Measurements from ENCODE around the gene TAF15. TPM values are rescaled to one million over a fixed set of nuclear protein-coding genes. Genes with fewer than 3 reads are reported as not detected.
A peak's percentile ranks its signal among the peaks of the same experiment; 100 is the strongest.

The TAF15 gene
- total RNA-seq, 5 donors from 2014 or later (not counting 1 experiment from before 2014, with no cell fraction given), result 186 to 228 (median 201) TPM

DNA sequence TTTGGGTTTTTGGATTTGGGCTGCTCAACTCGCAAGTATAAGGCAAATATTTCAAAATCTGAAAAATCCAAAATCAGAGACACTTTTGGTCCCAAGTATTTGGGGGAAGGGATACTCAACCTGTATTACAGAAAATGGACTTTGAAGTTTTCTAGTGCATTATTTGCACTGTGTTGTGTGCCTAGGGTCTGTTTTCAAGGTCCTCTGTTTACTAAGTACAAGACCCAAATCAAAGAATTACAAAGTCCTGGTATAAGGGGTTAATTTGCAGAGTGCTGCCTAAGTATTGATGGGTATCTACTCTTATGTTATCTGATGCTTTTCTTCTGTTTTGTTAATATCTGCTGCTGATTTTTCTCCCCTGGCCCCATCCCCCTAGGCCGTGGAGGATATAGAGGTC, 34.4 kb downstream of the TAF15 start:
- Mint-ChIP-seq H3K36me3 (peaks cover 53% of the 10 kb centered on the region), H3K9me3 (no peaks in the 10 kb centered on the region), H3K27ac (peak overlapping the region; percentile 24 to 25), H3K27me3 (no peaks in the 10 kb centered on the region), H3K4me1 (peaks cover 0 to 2% (median 0%) of the 10 kb centered on the region in 3 donors), H3K4me3 (no peak overlapping the region)
- Histone ChIP-seq H3K36me3 (ENCODE audit: control insufficient read depth in 2 of 2, extremely low read depth in 1 of 2, insufficient read depth in 1 of 2, low read length in 1 of 2) (peaks cover 15 to 84% of the 10 kb centered on the region in 2 donors), H3K27me3 (replicated peaks in 1 of 2; ENCODE audit: control insufficient read depth in 2 of 2, extremely low read depth in 1 of 2, insufficient read depth in 2 of 2, low read length in 1 of 2) (no peaks in the 10 kb centered on the region), H3K27ac (ENCODE audit: low read length) (no peak overlapping the region), H3K4me3 (ENCODE audit: control insufficient read depth in 1 of 2, extremely low read depth in 1 of 2, low read length in 1 of 2) (no peak overlapping the region), H3K9me3 (no peaks in the 10 kb centered on the region), H3K4me1 (ENCODE audit: control insufficient read depth in 1 of 2, extremely low read depth in 1 of 2, insufficient read depth in 2 of 2, low read length in 2 of 2) (no peaks in the 10 kb centered on the region)
- WGBS (ENCODE audit: insufficient coverage), result no CpG with 5 or more reads among the region's 2 CpGs
- CTCF ChIA-PET, result no interaction called here
- POLR2A ChIA-PET, result no interaction called here
- DNase-seq (no peak), ATAC-seq (replicated peaks in 1 of 4) (no peak)

DNA sequence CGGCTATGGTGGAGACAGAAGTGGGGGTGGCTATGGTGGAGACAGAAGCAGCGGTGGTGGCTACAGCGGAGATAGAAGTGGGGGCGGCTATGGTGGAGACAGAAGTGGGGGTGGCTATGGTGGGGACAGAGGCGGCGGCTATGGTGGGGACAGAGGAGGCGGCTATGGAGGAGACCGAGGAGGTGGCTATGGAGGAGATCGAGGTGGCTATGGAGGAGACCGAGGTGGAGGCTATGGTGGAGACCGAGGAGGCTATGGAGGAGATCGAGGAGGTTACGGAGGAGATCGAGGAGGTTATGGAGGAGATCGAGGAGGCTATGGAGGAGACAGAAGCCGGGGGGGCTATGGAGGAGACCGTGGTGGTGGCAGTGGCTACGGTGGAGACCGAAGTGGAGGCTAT, 35.3 kb downstream of the TAF15 start:
- Mint-ChIP-seq H3K4me3 (no peak overlapping the region), H3K27me3 (no peaks in the 10 kb centered on the region), H3K9me3 (no peaks in the 10 kb centered on the region), H3K36me3 (peaks cover 55% of the 10 kb centered on the region), H3K4me1 (peaks cover 1 to 3% (median 2%) of the 10 kb centered on the region in 3 donors), H3K27ac (no peak overlapping the region)
- DNase-seq, result no peak
- no peak overlapping the region for H3K4me3 ChIP-seq (ENCODE audit: control insufficient read depth in 1 of 2, extremely low read depth in 1 of 2, low read length in 1 of 2)
- H3K36me3 ChIP-seq (ENCODE audit: control insufficient read depth in 2 of 2, extremely low read depth in 1 of 2, insufficient read depth in 1 of 2, low read length in 1 of 2), result peaks cover 15 to 79% of the 10 kb centered on the region in 2 donors
- H3K4me1 ChIP-seq (ENCODE audit: control insufficient read depth in 1 of 2, extremely low read depth in 1 of 2, insufficient read depth in 2 of 2, low read length in 2 of 2), result peaks cover 0 to 2% of the 10 kb centered on the region in 2 experiments
- ChIA-PET POLR2A (no interaction called here), CTCF (no interaction called here)
- H3K27me3 ChIP-seq (replicated peaks in 1 of 2; ENCODE audit: control insufficient read depth in 2 of 2, extremely low read depth in 1 of 2, insufficient read depth in 2 of 2, low read length in 1 of 2), result no peaks in the 10 kb centered on the region
- ATAC-seq (replicated peaks in 1 of 4), result no peak
- no peaks in the 10 kb centered on the region for H3K9me3 ChIP-seq
- no peak overlapping the region for H3K27ac ChIP-seq (ENCODE audit: low read length)
- WGBS (ENCODE audit: insufficient coverage), result 95% methylated on average over 17 of the region's 19 CpGs

DNA sequence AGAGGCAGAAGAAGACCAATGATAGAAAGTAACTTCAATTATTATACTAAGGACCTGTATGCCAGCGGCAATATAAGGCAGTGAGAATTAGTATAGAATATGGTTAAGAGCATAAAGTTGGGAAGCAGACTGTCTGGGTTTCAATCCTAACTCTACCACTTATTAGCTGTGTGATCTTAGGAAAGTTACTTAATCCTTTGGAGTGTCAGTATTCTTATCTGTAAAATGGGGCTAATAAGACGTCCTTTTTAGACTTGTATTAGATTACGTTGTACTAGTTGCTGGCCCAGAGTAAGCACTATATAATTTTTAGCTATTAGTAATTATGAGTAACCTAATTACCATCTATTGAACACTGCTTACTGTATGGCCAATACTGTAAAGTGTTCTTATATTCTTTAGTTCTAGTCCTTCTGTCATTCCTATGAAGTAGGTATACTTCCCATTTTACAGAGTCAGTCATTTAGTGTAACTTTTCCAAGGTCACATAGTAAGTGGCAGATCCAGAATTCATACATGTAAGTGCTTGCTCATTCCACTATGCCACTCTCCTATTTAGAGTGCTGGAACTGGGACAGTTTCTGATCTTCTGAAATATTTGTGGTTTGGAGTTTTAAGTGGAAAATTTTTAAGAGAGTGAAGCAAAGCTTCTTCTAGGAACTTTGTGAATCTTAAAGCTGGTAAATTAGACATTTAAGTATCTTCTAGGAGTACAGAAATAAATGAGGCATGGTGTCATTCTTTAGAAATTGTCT, 36.9 kb downstream of the TAF15 start:
- no peak overlapping the region for H3K27ac ChIP-seq (ENCODE audit: low read length)
- H3K4me3 Mint-ChIP-seq, result no peak overlapping the region
- ChIA-PET POLR2A (no interaction called here), CTCF (interaction anchor here in 1 of 2 donors (0.6 kb wide), 1 partner anchor 83 kb away, joined by 4 read pairs; no protein-coding TSS in a partner anchor)
- peaks cover 57% of the 10 kb centered on the region for H3K36me3 Mint-ChIP-seq
- H3K9me3 ChIP-seq, result no peaks in the 10 kb centered on the region
- H3K27me3 ChIP-seq (replicated peaks in 1 of 2; ENCODE audit: control insufficient read depth in 2 of 2, extremely low read depth in 1 of 2, insufficient read depth in 2 of 2, low read length in 1 of 2), result no peaks in the 10 kb centered on the region
- no peaks in the 10 kb centered on the region for H3K27me3 Mint-ChIP-seq
- peaks cover 0 to 2% of the 10 kb centered on the region in 2 experiments for H3K4me1 ChIP-seq (ENCODE audit: control insufficient read depth in 1 of 2, extremely low read depth in 1 of 2, insufficient read depth in 2 of 2, low read length in 2 of 2)
- peak overlapping the region in 1 of 2 donors; percentile 9 for H3K27ac Mint-ChIP-seq
- DNase-seq (no peak), ATAC-seq (replicated peaks in 1 of 4) (no peak)
- WGBS (ENCODE audit: insufficient coverage), result no CpG with 5 or more reads among the region's 3 CpGs
- H3K4me1 Mint-ChIP-seq, result peaks cover 8 to 10% (median 10%) of the 10 kb centered on the region in 3 donors
- no peaks in the 10 kb centered on the region for H3K9me3 Mint-ChIP-seq
- no peak overlapping the region for H3K4me3 ChIP-seq (ENCODE audit: control insufficient read depth in 1 of 2, extremely low read depth in 1 of 2, low read length in 1 of 2)
- H3K36me3 ChIP-seq (ENCODE audit: control insufficient read depth in 2 of 2, extremely low read depth in 1 of 2, insufficient read depth in 1 of 2, low read length in 1 of 2), result peaks cover 15 to 64% of the 10 kb centered on the region in 2 donors

DNA sequence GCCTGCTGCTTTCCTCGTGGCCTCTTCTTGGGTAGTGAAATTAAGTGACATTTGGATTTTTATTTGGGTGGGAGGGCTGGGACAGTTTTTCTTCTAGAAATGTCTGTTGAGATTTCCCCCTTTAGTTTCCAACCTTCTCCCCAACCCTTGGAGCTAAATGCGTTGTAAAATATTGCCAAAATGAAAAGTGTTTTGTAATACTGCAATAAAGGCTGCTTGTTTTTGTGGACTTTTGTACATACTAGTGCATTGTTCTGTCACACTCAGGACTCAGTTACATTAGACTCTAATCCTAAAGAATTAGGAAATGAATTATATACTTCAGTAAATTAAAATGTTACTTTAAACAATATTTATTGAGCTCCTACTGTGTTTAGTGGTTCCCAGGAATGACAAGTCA, 37.7 kb downstream of the TAF15 start:
- ATAC-seq (replicated peaks in 1 of 4) (no peak), DNase-seq (no peak)
- peaks cover 11 to 56% of the 10 kb centered on the region in 2 donors for H3K36me3 ChIP-seq (ENCODE audit: control insufficient read depth in 2 of 2, extremely low read depth in 1 of 2, insufficient read depth in 1 of 2, low read length in 1 of 2)
- peaks cover 0 to 2% of the 10 kb centered on the region in 2 experiments for H3K4me1 ChIP-seq (ENCODE audit: control insufficient read depth in 1 of 2, extremely low read depth in 1 of 2, insufficient read depth in 2 of 2, low read length in 2 of 2)
- ChIA-PET POLR2A (no interaction called here), CTCF (interaction anchor here in 1 of 2 donors (0.6 kb wide), 1 partner anchor 84 kb away, joined by 4 read pairs; no protein-coding TSS in a partner anchor)
- Mint-ChIP-seq H3K27me3 (no peaks in the 10 kb centered on the region), H3K4me3 (no peak overlapping the region), H3K4me1 (peaks cover 8 to 13% (median 10%) of the 10 kb centered on the region in 3 donors), H3K9me3 (no peaks in the 10 kb centered on the region), H3K36me3 (peaks cover 58% of the 10 kb centered on the region), H3K27ac (no peak overlapping the region)
- no peaks in the 10 kb centered on the region for H3K27me3 ChIP-seq (replicated peaks in 1 of 2; ENCODE audit: control insufficient read depth in 2 of 2, extremely low read depth in 1 of 2, insufficient read depth in 2 of 2, low read length in 1 of 2)
- no peak overlapping the region for H3K27ac ChIP-seq (ENCODE audit: low read length)
- no peaks in the 10 kb centered on the region for H3K9me3 ChIP-seq
- no CpG with 5 or more reads among the region's 2 CpGs for WGBS (ENCODE audit: insufficient coverage)
- no peak overlapping the region for H3K4me3 ChIP-seq (ENCODE audit: control insufficient read depth in 1 of 2, extremely low read depth in 1 of 2, low read length in 1 of 2)

DNA sequence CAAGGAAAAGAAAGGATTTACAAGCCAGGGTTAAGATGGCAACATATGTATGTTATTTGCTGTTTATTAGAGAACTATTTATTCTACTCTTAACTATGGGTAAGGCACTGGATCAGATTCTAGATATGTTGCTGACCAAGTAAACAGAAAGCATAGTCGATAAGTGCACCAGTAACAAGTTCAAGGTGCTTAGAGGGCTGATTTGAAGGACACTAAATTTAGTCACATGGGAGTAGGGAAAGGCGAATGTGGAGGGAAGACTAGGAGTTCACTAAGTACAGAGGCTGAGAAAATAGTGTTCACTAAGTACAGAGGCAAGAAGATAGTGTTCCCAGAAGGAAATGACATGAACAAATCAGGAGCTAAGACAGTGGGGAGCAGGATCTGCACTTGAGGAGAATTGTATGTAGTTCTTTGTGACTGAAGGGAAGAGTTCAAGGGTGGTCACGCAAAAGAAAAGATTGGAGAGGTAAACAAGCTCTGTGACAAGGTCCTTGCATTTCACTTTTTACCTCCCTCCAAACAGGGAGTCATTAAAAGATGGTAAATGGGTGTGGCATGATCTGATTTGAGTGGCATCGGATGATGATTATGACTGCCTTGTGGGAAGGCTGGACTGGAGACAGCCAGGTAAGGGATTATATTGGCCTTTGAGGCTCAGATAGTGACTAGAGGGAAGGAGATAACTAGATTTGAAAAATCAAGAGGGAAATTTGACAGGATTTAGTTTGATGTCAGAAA, 38.5 kb downstream of the TAF15 start:
- Mint-ChIP-seq H3K4me1 (peaks cover 10 to 13% (median 13%) of the 10 kb centered on the region in 3 donors), H3K27ac (peak overlapping the region; percentile 3 to 9), H3K36me3 (peaks cover 54% of the 10 kb centered on the region), H3K9me3 (no peaks in the 10 kb centered on the region), H3K4me3 (no peak overlapping the region), H3K27me3 (no peaks in the 10 kb centered on the region)
- ChIA-PET POLR2A (no interaction called here), CTCF (interaction anchor here in 1 of 2 donors (0.7 to 1.4 kb wide), 3 partner anchors 21 to 238 kb away, joined by 3 to 5 read pairs (median 4); no protein-coding TSS in a partner anchor)
- Histone ChIP-seq H3K4me3 (ENCODE audit: control insufficient read depth in 1 of 2, extremely low read depth in 1 of 2, low read length in 1 of 2) (no peak overlapping the region), H3K36me3 (ENCODE audit: control insufficient read depth in 2 of 2, extremely low read depth in 1 of 2, insufficient read depth in 1 of 2, low read length in 1 of 2) (peaks cover 11 to 48% of the 10 kb centered on the region in 2 donors), H3K9me3 (no peaks in the 10 kb centered on the region), H3K27ac (ENCODE audit: low read length) (no peak overlapping the region), H3K27me3 (replicated peaks in 1 of 2; ENCODE audit: control insufficient read depth in 2 of 2, extremely low read depth in 1 of 2, insufficient read depth in 2 of 2, low read length in 1 of 2) (no peaks in the 10 kb centered on the region), H3K4me1 (ENCODE audit: control insufficient read depth in 1 of 2, extremely low read depth in 1 of 2, insufficient read depth in 2 of 2, low read length in 2 of 2) (peaks cover 0 to 2% of the 10 kb centered on the region in 2 experiments)
- 100% methylated on average over 3 of the region's 4 CpGs for WGBS (ENCODE audit: insufficient coverage)
- DNase-seq (no peak), ATAC-seq (replicated peaks in 1 of 4) (no peak)
